Activated naive CD4-positive, alpha-beta T cell treated with anti-CD3 and anti-CD28 coated beads, Interleukin-2, amount 10 ng/mL, durations not matched to agents 7 days and 5 days (primary cell): ENCODE measurements around the gene SLC40A1.

Experiments used
- CTCF ChIA-PET: fragments of 350-600 bp; sonication (Branson Sonifier 250); formaldehyde crosslinking; loops from one replicate; lab custom pipeline; 2021; ENCODE audit warnings: antibody characterized with exemption; lab: Charles Lee
- DNase-seq: peaks from one replicate; pipeline ENCODE4 v3.0.0-alpha.2; 2020
- H3K27ac Mint-ChIP-seq: one replicate; pipeline ENCODE4 v1.8.0; 2021; ENCODE audit warnings: mild to moderate bottlenecking, moderate library complexity, mixed read lengths
- H3K27me3 Mint-ChIP-seq: one replicate; pipeline ENCODE4 v1.8.0; 2021; ENCODE audit warnings: mild to moderate bottlenecking, mixed read lengths
- H3K36me3 Mint-ChIP-seq: one replicate; pipeline ENCODE4 v1.8.0; 2021; ENCODE audit warnings: mixed read lengths
- H3K4me1 Mint-ChIP-seq: one replicate; pipeline ENCODE4 v1.8.0; 2021; ENCODE audit warnings: mixed read lengths
- H3K4me3 Mint-ChIP-seq: one replicate; pipeline ENCODE4 v1.8.0; 2021; ENCODE audit warnings: mild to moderate bottlenecking, moderate library complexity, mixed read lengths
- H3K9me3 Mint-ChIP-seq: one replicate; pipeline ENCODE4 v1.8.0; 2021; ENCODE audit warnings: mixed read lengths

The SLC40A1 gene

DNA sequence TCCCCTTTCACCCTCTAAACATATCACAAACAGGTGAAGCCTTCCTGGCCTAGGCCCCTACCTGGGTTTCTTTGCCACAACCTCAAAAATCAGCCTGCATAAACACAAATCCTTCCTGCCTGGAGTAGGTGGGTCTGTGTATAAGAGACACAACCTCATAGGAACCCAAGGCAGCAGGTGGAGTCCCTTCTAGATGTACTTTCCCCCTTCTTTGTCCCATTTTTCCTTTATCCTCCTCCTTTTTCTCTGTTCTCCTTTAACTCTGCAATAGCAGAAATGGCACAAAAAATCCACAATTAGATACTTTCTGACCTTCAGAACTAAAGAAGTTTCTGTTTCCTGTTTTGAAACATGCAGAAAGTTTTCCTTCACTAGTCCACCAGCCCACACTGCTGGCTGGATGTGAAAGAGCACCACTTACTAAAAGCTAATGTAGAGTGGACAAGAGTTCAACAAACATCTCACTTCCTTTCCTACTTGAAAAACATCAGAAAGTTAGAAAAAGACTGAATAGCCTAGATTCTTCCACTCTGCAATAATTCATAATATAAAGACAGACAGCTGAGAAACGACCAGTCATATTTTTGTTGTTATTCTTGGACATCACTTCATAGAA, 11.2 kb downstream of the SLC40A1 start:
- Mint-ChIP-seq H3K4me3 (no peak overlapping the region), H3K27ac (peak overlapping the region; percentile 64), H3K9me3 (no peaks in the 10 kb centered on the region), H3K27me3 (no peaks in the 10 kb centered on the region), H3K36me3 (peaks cover 7% of the 10 kb centered on the region), H3K4me1 (peaks cover 29% of the 10 kb centered on the region)
- no peak for DNase-seq
- CTCF ChIA-PET = no interaction called here

DNA sequence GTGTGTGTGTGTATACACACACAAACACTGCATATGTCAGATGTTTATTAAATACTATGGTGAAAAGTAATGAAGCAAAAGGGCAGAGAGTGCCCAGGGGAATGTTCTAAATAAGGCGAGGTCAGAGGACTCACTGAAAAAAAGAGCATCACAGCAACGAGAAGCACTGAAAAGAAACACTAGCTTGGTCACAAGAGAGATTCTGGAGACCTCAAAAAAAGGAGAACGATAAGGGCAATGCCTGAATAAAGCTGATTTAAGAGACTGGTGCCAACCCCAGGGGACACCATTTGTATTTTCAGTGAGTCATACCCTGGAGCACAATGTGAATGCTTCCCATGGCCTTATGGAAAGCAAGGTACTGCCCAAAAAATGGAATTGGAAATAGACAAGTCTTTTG, 14.5 kb downstream of the SLC40A1 start:
- no peak overlapping the region for H3K4me3 Mint-ChIP-seq
- H3K27ac Mint-ChIP-seq = no peak overlapping the region
- no peaks in the 10 kb centered on the region for H3K9me3 Mint-ChIP-seq
- no peaks in the 10 kb centered on the region for H3K27me3 Mint-ChIP-seq
- H3K36me3 Mint-ChIP-seq = peaks cover 12% of the 10 kb centered on the region
- DNase-seq = no peak
- CTCF ChIA-PET = no interaction called here
- H3K4me1 Mint-ChIP-seq = peaks cover 29% of the 10 kb centered on the region

DNA sequence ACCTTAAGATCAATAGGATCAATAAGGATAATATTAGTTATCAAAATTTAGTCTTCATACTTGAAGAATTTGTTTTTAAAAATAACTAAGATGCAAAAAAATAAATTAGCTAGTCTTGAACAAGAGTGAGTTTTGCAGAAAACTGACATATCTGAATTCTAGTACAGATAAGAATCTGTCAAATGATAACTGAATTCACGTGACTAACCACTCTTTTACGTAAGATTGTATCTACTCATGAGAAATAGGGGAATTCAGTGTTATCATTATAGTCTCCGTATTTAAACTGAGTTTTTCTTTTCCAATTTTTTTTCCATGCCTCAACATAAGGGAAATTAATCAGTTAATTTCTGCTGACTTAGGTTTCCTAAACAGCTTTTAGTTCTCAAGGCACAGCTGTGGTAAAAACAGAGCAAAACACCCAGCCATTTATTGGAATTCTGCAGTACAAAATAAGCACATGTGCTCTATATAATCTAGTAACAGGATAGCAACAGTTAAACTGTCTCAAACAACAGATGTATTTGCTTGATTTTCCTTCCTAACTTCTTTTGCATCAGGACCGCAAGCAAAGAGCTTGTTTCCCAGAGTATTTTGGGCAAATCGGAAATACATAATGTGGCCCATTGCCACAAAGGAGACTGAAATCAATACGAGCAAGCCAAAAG, 19.1 kb downstream of the SLC40A1 start:
- peaks cover 10% of the 10 kb centered on the region for H3K36me3 Mint-ChIP-seq
- CTCF ChIA-PET = interaction anchor here (0.7 to 1.1 kb wide), 2 partner anchors 97 to 1050 kb away, joined by 3 read pairs; no protein-coding TSS in a partner anchor
- DNase-seq = no peak
- H3K4me3 Mint-ChIP-seq = no peak overlapping the region
- no peaks in the 10 kb centered on the region for H3K27me3 Mint-ChIP-seq
- peaks cover 13% of the 10 kb centered on the region for H3K4me1 Mint-ChIP-seq
- no peaks in the 10 kb centered on the region for H3K9me3 Mint-ChIP-seq
- no peak overlapping the region for H3K27ac Mint-ChIP-seq

DNA sequence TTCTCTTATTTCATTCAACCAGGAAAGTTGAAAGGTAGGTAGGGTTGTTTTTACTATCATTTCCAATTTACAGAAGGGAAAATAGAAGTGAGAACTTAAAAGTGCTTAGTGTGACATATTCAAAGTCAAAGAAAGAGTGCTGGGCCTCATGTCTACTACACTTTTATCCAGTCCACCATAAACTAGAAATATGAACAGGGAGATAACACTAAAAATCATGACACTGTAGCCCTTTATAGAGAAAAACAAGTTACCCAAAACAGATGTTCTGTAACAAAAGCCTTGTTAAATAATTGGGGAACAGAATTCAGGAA, 20.4 kb downstream of the SLC40A1 start:
- Mint-ChIP-seq H3K36me3 (peaks cover 9% of the 10 kb centered on the region), H3K27me3 (no peaks in the 10 kb centered on the region), H3K4me3 (no peak overlapping the region), H3K9me3 (no peaks in the 10 kb centered on the region), H3K27ac (no peak overlapping the region), H3K4me1 (peaks cover 10% of the 10 kb centered on the region)
- no peak for DNase-seq
- CTCF ChIA-PET = no interaction called here

DNA sequence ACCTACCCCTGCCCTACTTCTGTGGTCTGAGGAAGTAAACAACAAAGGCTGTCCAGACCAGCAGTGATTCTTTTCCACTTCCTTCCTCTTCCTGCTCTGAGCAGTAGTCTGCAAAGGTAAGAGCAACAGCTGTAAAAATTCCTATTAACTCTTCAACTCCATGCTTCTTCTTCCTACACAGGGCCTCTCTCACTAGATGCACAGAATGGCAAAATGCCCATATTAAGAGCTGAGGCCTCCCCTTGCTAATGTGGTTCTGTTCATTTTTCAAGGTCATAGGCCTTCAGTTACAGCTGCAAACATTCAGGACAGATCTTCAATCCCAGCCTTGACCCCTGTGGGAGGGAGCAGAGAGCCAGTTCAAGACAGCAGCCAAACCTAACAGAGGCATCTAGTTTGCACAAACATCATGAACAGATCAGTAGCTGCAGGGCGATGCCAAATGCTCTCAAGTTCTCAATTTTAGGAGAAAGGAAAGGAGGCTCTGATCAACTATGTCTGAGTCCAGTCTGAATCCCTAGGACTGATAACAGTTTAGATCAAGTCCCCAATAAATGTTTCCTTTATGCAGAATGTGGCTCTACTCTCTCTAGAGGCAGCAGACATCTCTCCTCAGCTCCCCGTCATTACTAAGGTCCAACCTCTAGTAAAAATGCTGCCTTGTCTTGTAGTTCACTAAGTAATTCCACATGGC, 20.9 kb downstream of the SLC40A1 start:
- Mint-ChIP-seq H3K36me3 (peaks cover 5% of the 10 kb centered on the region), H3K9me3 (no peaks in the 10 kb centered on the region), H3K27me3 (no peaks in the 10 kb centered on the region), H3K4me3 (no peak overlapping the region), H3K27ac (no peak overlapping the region), H3K4me1 (peaks cover 10% of the 10 kb centered on the region)
- CTCF ChIA-PET = no interaction called here
- no peak for DNase-seq

DNA sequence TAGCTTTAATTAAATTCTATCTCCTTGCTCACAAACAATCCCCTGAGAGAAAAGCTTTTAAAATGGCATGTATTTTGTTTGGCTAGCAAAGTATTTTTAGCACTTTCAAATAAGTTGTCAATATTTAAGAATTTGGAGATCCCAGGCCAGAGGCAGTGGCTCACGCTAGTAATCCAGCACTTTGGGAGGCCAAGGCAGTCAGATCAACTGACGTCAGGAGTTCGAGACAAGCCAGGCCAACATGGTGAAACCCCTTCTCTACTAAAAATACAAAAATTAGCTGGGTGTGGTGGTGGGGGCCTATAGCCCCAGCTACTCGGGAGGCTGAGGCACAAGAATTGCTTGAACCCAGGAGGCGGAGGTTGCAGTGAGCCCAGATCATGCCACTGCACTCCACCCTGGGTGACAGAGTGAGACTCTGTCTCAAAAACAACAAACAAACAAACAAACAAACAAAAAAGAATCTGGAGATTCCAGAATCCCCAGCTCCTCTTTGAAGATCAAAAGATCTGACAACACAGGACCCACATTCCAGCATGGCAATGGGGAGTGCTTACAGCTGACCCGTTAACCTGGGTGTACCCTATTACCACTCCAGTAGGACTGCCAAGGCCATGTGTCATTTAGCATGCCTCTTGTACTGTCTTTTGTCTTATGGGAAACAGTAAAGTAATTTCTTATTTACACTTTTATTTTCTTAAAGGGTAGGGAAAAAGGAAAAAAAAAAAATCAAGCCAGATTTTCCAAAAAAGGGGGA, 21.9 kb downstream of the SLC40A1 start:
- no peaks in the 10 kb centered on the region for H3K9me3 Mint-ChIP-seq
- H3K27ac Mint-ChIP-seq = no peak overlapping the region
- H3K4me1 Mint-ChIP-seq = peaks cover 10% of the 10 kb centered on the region
- no peak overlapping the region for H3K4me3 Mint-ChIP-seq
- peaks cover 3% of the 10 kb centered on the region for H3K36me3 Mint-ChIP-seq
- no peaks in the 10 kb centered on the region for H3K27me3 Mint-ChIP-seq
- no peak for DNase-seq
- CTCF ChIA-PET = interaction anchor here (0.6 kb wide), 1 partner anchor 27 kb away, joined by 3 read pairs; no protein-coding TSS in a partner anchor

DNA sequence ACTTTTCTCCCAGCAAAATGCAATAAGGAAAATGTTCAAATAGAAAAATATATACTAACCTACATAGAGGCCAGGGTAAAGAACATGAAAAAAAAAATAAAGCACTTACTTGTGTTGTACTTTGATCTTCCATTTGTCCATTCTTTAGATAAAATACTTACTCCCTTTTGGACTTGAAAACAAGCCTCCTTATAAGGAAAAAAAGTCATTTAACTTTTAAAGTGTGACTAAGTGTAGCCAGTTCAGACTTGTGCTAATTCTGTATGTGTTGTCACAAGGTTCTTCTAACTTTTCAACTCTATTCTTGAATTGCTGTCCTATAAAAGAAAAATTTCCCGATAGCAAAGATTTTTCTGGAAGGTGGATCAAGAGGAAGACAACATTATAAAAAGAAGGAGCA, 23.2 kb downstream of the SLC40A1 start:
- CTCF ChIA-PET = interaction anchor here (0.6 kb wide), 1 partner anchor 463 kb away, joined by 4 read pairs; no protein-coding TSS in a partner anchor
- no peaks in the 10 kb centered on the region for H3K9me3 Mint-ChIP-seq
- DNase-seq = no peak
- no peaks in the 10 kb centered on the region for H3K27me3 Mint-ChIP-seq
- H3K4me1 Mint-ChIP-seq = peaks cover 10% of the 10 kb centered on the region
- H3K36me3 Mint-ChIP-seq = no peaks in the 10 kb centered on the region
- H3K27ac Mint-ChIP-seq = no peak overlapping the region
- H3K4me3 Mint-ChIP-seq = no peak overlapping the region

DNA sequence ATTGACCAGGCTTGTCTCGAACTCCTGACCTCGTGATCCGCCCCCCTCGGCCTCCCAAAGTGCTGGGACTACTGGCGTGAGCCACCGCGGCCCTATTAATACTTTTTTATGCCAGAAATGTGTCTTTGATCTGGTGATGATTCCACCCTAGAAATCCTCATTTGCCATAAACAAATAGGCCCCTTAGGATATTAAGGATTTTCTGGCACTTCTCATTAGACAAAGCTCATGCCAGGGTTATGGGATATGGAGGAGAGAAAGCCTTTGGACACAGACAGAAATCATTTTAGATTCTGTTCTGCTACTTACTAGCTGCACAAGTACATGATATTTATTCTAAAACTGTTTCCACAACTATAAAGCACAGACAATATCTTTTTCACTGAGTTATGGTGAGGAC, 24.1 kb downstream of the SLC40A1 start:
- Mint-ChIP-seq H3K4me3 (no peak overlapping the region), H3K36me3 (no peaks in the 10 kb centered on the region), H3K9me3 (no peaks in the 10 kb centered on the region), H3K4me1 (peaks cover 10% of the 10 kb centered on the region), H3K27ac (no peak overlapping the region), H3K27me3 (no peaks in the 10 kb centered on the region)
- no peak for DNase-seq
- CTCF ChIA-PET = no interaction called here

DNA sequence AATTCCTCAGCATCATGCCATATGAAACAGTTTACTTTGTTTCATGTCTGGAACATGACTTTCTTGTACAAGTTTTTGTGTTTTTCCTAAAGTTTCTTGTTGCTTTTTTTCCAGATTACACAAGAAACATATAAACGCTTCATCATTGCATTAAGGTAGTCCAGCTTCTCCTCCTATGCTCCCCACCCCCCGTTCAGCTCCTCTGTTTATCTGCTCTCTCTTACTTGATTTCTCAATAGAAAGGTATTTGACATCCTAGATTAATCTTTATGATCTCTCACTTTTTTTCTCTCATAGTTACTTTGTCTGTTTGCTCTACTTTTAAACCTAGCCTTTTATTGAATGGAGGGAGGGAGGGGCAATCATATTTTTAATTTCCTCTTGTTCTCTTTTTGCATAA, 25.4 kb downstream of the SLC40A1 start:
- H3K4me3 Mint-ChIP-seq = no peak overlapping the region

DNA sequence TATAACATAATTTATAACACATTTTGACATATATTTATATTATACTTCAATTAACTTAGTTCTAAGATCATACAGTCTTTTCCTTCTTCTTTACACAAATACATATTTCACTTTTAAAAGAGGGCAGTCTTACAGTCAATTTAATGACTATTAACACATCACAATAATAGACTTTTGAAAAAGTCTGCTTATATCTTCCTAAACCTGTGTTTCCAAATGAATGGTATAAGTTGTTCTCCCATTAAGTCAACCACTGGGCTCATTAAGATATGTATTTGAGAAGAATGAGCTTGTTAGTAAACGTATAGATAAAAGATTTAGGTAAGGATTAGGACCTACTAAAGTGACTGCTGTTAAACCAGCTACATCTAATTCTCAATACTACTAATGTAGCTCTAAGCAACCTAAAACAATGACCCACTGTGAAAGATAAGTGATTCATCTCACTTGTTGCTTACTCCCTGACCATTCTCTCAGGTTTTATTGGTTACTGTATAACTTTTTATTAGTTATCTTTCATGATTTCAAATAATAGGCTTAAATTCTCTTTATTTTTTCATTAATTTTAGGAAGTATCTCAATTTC, 27.0 kb downstream of the SLC40A1 start:
- Mint-ChIP-seq H3K4me1 (no peaks in the 10 kb centered on the region), H3K4me3 (no peak overlapping the region), H3K27ac (no peak overlapping the region), H3K36me3 (no peaks in the 10 kb centered on the region), H3K27me3 (no peaks in the 10 kb centered on the region), H3K9me3 (no peaks in the 10 kb centered on the region)
- DNase-seq = no peak
- CTCF ChIA-PET = no interaction called here

More for the DNA sequence above, 25.4 kb downstream of the SLC40A1 start:
- Mint-ChIP-seq H3K36me3 (no peaks in the 10 kb centered on the region), H3K27ac (no peak overlapping the region), H3K9me3 (no peaks in the 10 kb centered on the region), H3K27me3 (no peaks in the 10 kb centered on the region), H3K4me1 (peaks cover 10% of the 10 kb centered on the region)
- DNase-seq = no peak
- CTCF ChIA-PET = no interaction called here

DNA sequence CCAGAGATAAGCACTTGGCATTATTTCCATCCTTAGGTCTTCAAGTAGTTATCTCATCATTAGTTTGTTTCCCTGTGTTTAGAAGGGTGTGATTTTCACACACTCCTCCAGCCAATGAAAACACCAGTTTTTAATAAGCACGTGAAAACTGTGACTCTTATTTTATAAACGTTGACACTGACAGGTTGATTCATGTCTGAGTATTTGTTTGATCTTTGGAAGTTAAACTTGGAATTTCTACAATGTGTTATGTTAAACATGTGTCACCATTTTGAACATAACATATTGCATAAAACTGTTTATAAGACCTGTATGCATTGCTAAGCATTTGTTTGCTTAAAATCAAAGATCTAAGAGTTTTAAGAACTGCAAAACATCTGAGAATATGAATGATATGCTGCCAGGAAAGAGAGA, 27.6 kb downstream of the SLC40A1 start:
- no peak overlapping the region for H3K27ac Mint-ChIP-seq
- no peak for DNase-seq
- H3K27me3 Mint-ChIP-seq = no peaks in the 10 kb centered on the region
- no peaks in the 10 kb centered on the region for H3K4me1 Mint-ChIP-seq
- no peaks in the 10 kb centered on the region for H3K9me3 Mint-ChIP-seq
- CTCF ChIA-PET = no interaction called here
- H3K4me3 Mint-ChIP-seq = no peak overlapping the region
- H3K36me3 Mint-ChIP-seq = no peaks in the 10 kb centered on the region

DNA sequence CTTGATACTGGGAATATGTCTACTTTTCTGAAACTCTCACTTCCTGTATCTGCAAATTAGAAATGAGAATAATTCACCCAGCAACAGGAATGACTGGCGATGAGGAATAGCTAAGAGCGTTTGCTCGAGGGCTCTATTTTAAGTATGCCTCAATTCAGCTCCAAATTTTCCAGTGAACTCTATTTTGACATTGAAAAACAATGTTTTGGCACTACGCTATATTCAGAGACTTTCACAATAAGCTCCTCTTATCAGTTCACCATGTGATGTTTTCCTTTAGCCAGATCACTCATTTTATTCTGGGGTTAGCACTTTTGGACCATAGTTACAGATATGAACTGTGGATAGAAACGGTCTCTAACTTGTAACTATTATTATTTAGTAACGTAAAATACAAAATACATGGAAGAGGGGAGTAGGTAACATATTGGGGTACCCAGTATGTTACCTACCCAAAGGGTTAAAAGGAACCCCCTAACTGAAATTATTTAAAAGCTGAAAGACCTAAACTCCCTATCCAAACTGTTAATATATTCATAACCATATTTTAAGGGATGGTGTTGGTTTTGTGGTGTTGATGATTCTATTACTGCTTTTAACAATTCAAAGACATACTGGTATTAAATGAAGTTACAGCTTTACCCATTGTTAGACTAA, 28.1 kb downstream of the SLC40A1 start:
- Mint-ChIP-seq H3K27ac (no peak overlapping the region), H3K36me3 (no peaks in the 10 kb centered on the region), H3K4me3 (no peak overlapping the region), H3K9me3 (no peaks in the 10 kb centered on the region), H3K27me3 (no peaks in the 10 kb centered on the region), H3K4me1 (no peaks in the 10 kb centered on the region)
- CTCF ChIA-PET = no interaction called here
- no peak for DNase-seq

DNA sequence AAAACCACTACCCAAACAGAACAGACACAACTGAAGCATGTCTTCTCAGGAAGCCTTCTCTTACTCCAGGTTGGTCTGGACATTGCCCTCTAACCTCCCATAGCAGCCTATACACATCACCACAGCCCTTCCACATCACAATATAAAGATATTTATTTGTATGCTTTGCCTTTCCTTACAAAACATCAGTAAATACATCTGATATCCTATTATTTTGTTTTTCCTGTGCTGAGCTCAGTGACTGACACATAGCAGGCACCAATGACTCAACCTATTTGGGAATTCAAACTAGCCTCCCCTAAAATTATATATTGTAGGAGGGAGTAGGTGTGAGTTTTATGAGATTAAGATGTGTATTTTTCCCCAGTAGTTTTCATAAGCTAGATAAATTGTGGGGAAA, 28.8 kb downstream of the SLC40A1 start:
- Mint-ChIP-seq H3K36me3 (no peaks in the 10 kb centered on the region), H3K4me3 (no peak overlapping the region)
- DNase-seq = no peak

DNA sequence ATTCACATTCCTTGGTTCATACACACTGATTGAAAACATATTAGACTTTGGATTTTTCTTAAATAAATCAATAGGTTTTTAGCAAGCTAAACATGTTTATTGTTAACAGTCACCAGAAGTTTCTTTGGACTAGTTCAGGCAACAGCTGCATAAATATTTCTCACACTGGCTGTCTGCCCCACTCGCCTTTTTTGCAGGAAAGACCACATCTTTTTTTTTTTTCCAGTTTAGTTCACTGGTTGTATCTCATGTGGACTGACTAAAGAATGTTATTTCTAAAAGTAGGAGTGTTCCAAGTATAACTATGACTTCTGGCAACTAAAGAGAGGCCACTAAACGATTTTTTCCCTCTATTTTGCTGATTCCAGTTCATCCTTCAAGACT, 31.1 kb downstream of the SLC40A1 start:
- no peaks in the 10 kb centered on the region for H3K4me1 Mint-ChIP-seq
- CTCF ChIA-PET = interaction anchor here (0.6 to 0.7 kb wide), 2 partner anchors 32 to 1063 kb away, joined by 5 to 7 read pairs; no protein-coding TSS in a partner anchor
- H3K9me3 Mint-ChIP-seq = no peaks in the 10 kb centered on the region
- no peaks in the 10 kb centered on the region for H3K27me3 Mint-ChIP-seq
- no peak overlapping the region for H3K4me3 Mint-ChIP-seq
- no peak overlapping the region for H3K27ac Mint-ChIP-seq
- H3K36me3 Mint-ChIP-seq = no peaks in the 10 kb centered on the region
- no peak for DNase-seq

More for the DNA sequence above, 28.8 kb downstream of the SLC40A1 start:
- CTCF ChIA-PET = no interaction called here
- no peaks in the 10 kb centered on the region for H3K9me3 Mint-ChIP-seq
- H3K27me3 Mint-ChIP-seq = no peaks in the 10 kb centered on the region
- H3K4me1 Mint-ChIP-seq = no peaks in the 10 kb centered on the region
- no peak overlapping the region for H3K27ac Mint-ChIP-seq
